Calu3 (cell line): ENCODE measurements around the gene MRPS12. TPM values are rescaled to one million over a fixed set of nuclear protein-coding genes. Genes with fewer than 3 reads are reported as not detected.
"Not testable (repeated sequence)": the region's sequence is repeated elsewhere in the genome, so short reads cannot be mapped to it uniquely, and the experiment has no call there.

Experiments used
- BruUV-seq: library from RNA; stranded (reverse); fragments of 400-500 nt; replicated peaks from 2 replicates; lab custom pipeline; 2021; lab: Mats Ljungman, UMichigan
- CTCF ChIA-PET: fragments of 300-600 bp; sonication (Branson Sonifier 250); formaldehyde crosslinking; loops from one replicate; lab custom pipeline; 2022; ENCODE audit warnings: antibody characterized with exemption; lab: Charles Lee
- DNase-seq: peaks from one replicate; pipeline ENCODE4 v3.0.0; 2022
- H3K27ac Mint-ChIP-seq: one replicate; pipeline ENCODE4 v1.8.0; 2022; ENCODE audit warnings: mixed read lengths; ENCODE audit not compliant: unreplicated experiment
- H3K27me3 Mint-ChIP-seq: one replicate; pipeline ENCODE4 v1.8.0; 2022; ENCODE audit warnings: mixed read lengths; ENCODE audit not compliant: unreplicated experiment
- H3K36me3 Mint-ChIP-seq: one replicate; pipeline ENCODE4 v1.8.0; 2022; ENCODE audit warnings: mild to moderate bottlenecking, moderate library complexity, mixed read lengths; ENCODE audit not compliant: insufficient read depth, unreplicated experiment
- H3K4me1 Mint-ChIP-seq: one replicate; pipeline ENCODE4 v1.8.0; 2022; ENCODE audit warnings: mild to moderate bottlenecking, low read depth, mixed read lengths; ENCODE audit not compliant: unreplicated experiment
- H3K4me3 Mint-ChIP-seq: one replicate; pipeline ENCODE4 v1.8.0; 2022; ENCODE audit warnings: mild to moderate bottlenecking, low read depth, moderate library complexity, mixed read lengths; ENCODE audit not compliant: unreplicated experiment
- H3K9me3 Mint-ChIP-seq: one replicate; pipeline ENCODE4 v1.8.0; 2022; ENCODE audit warnings: low read depth, mixed read lengths; ENCODE audit not compliant: unreplicated experiment
- intact Hi-C: fragments of 100-400 bp; cut with micrococcal nuclease; formaldehyde crosslinking; loops from one replicate; pipeline ENCODE4 v1.10.0; 2022; ENCODE audit not compliant: unreplicated experiment
- total RNA-seq: library from RNA; stranded (reverse); gene quantifications from 2 replicates; pipeline ENCODE4 v1.2.3, GENCODE V29; 2022
- TF ChIP-seq, protein P1 (sequence below): fragments of 200-600 bp; IDR thresholded peaks from one replicate; pipeline ENCODE4 v1.8.0; 2022; ENCODE audit warnings: antibody characterized with exemption; ENCODE audit not compliant: unreplicated experiment

MRPS12 gene
- total RNA-seq, 1 experiment from 2014 or later: 73.1 TPM

- TF ChIP-seq, protein P1, sequence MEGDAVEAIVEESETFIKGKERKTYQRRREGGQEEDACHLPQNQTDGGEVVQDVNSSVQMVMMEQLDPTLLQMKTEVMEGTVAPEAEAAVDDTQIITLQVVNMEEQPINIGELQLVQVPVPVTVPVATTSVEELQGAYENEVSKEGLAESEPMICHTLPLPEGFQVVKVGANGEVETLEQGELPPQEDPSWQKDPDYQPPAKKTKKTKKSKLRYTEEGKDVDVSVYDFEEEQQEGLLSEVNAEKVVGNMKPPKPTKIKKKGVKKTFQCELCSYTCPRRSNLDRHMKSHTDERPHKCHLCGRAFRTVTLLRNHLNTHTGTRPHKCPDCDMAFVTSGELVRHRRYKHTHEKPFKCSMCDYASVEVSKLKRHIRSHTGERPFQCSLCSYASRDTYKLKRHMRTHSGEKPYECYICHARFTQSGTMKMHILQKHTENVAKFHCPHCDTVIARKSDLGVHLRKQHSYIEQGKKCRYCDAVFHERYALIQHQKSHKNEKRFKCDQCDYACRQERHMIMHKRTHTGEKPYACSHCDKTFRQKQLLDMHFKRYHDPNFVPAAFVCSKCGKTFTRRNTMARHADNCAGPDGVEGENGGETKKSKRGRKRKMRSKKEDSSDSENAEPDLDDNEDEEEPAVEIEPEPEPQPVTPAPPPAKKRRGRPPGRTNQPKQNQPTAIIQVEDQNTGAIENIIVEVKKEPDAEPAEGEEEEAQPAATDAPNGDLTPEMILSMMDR: no peak
- CTCF ChIA-PET: no interaction called here
- H3K4me3 Mint-ChIP-seq: no peak overlapping the region
These were observed 34.0 kb downstream of the MRPS12 start for GRCh38 chr19:38964738-38965137.

DNA sequence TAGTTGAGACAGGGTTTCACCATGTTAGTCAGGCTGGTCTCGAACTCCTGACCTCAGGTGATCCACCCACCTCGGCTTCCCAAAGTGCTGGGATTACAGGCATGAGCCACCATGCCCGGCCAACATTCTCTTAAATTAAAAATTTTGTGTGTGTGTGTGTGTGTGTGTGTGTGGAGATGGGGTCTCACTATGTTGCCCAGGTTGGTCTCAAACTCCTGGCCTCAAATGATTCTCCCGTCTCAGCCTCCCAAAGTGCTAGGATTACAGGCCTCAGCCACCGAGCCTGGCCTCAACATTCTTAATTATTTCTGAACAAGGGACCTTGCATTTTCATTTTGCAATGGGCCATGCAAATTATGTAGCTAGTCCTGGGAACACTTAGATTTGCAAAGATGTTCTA lies 35.4 kb downstream of the MRPS12 start:
- not testable (repeated sequence) for H3K36me3 Mint-ChIP-seq, DNase-seq, H3K4me3 Mint-ChIP-seq, H3K9me3 Mint-ChIP-seq, BruUV-seq, H3K27ac Mint-ChIP-seq, H3K27me3 Mint-ChIP-seq
- CTCF ChIA-PET: interaction anchor here (0.6 to 1.3 kb wide), 3 partner anchors 11 to 117 kb away, joined by 3 to 4 read pairs (median 3); no protein-coding TSS in a partner anchor
- intact Hi-C loops: loop anchor here (10.0 kb wide), 1 partner anchor 359 kb away; the partner anchor contains the start of gene LRFN1
- H3K4me1 Mint-ChIP-seq: peaks cover 11% of the 10 kb centered on the region

More at GRCh38 chr19:38964738-38965137, 34.0 kb downstream of the MRPS12 start:
- no TSS peak for BruUV-seq
- Mint-ChIP-seq H3K27ac (no peak overlapping the region), H3K36me3 (peaks cover 5% of the 10 kb centered on the region), H3K27me3 (no peaks in the 10 kb centered on the region), H3K4me1 (peaks cover 11% of the 10 kb centered on the region), H3K9me3 (no peaks in the 10 kb centered on the region)
- no peak for DNase-seq
- intact Hi-C loops: loop anchor here (10.0 kb wide), 1 partner anchor 360 kb away; the partner anchor contains the start of gene LRFN1

- Mint-ChIP-seq H3K4me3 (no peak overlapping the region), H3K4me1 (peaks cover 14% of the 10 kb centered on the region), H3K9me3 (no peaks in the 10 kb centered on the region), H3K27me3 (no peaks in the 10 kb centered on the region), H3K27ac (no peak overlapping the region), H3K36me3 (peaks cover 23% of the 10 kb centered on the region)
- no TSS peak for BruUV-seq
- DNase-seq: no peak
- intact Hi-C loops: no loop called here
- TF ChIP-seq, protein P1: no peak
- CTCF ChIA-PET: interaction anchor here (0.6 to 1.0 kb wide), 2 partner anchors 9 to 447 kb away, joined by 5 read pairs; no protein-coding TSS in a partner anchor
These were observed 40.2 kb downstream of the MRPS12 start for GRCh38 chr19:38970664-38971532.

GRCh38 chr19:38971672-38972071 lies 40.9 kb downstream of the MRPS12 start:
- DNase-seq: no peak
- Mint-ChIP-seq H3K9me3 (no peaks in the 10 kb centered on the region), H3K4me3 (no peak overlapping the region), H3K27me3 (no peaks in the 10 kb centered on the region), H3K27ac (no peak overlapping the region), H3K4me1 (peaks cover 22% of the 10 kb centered on the region), H3K36me3 (peaks cover 25% of the 10 kb centered on the region)
- BruUV-seq: no TSS peak
- CTCF ChIA-PET: interaction anchor here (0.9 kb wide), 1 partner anchor 66 kb away, joined by 3 read pairs; no protein-coding TSS in a partner anchor
- TF ChIP-seq, protein P1: no peak
- intact Hi-C loops: no loop called here
